Measurements from ENCODE around the gene NTSR1. TPM values are rescaled to one million over a fixed set of nuclear protein-coding genes. Genes with fewer than 3 reads are reported as not detected.

Gene NTSR1
- total and polyA plus RNA-seq, 4 donors, result 0.03 to 0.33 (median 0.08) TPM; not detected in 1

- Histone ChIP-seq H3K9me3 (ENCODE audit: control insufficient read depth in 4 of 4, low read length in 3 of 4) (no peaks in the 10 kb centered on the region), H3K9ac (ENCODE audit: low read depth in 1 of 2, low read length in 2 of 2) (no peak overlapping the region), H3K27me3 (ENCODE audit: control insufficient read depth in 4 of 4, insufficient read depth in 4 of 4, low read length in 3 of 4) (peaks cover 0 to 2% (median 0%) of the 10 kb centered on the region in 4 donors), H3K36me3 (ENCODE audit: control insufficient read depth in 4 of 4, insufficient read depth in 3 of 4, low read depth in 1 of 4, low read length in 3 of 4) (no peaks in the 10 kb centered on the region), H3K27ac (ENCODE audit: low read depth in 1 of 2, low read length in 2 of 2) (no peak overlapping the region), H3K4me1 (ENCODE audit: control insufficient read depth in 4 of 4, insufficient read depth in 4 of 4, low read length in 3 of 4) (no peaks in the 10 kb centered on the region), H3K4me3 (ENCODE audit: low read depth in 1 of 3, low read length in 3 of 3) (no peak overlapping the region)
- DNase-seq (ENCODE audit: low spot score), result no peak
- TF ChIP-seq EGR1 (IDR thresholded peaks at IDR 0.05; ENCODE audit: low read depth in 2 of 2) (no peak), HNF4G (IDR thresholded peaks at IDR 0.05) (no peak), ATF3 (IDR thresholded peaks at IDR 0.05) (no peak), RXRA (IDR thresholded peaks at IDR 0.05) (no peak), MAX (IDR thresholded peaks at IDR 0.05) (no peak)
- 93% methylated on average over 19 of the region's 19 CpGs for WGBS
These were observed 9.3 kb upstream of the NTSR1 start for GRCh38 chr20:62699296-62699695.

GRCh38 chr20:62699741-62700140 lies 8.9 kb upstream of the NTSR1 start:
- Histone ChIP-seq H3K9me3 (ENCODE audit: control insufficient read depth in 4 of 4, low read length in 3 of 4) (no peaks in the 10 kb centered on the region), H3K27me3 (ENCODE audit: control insufficient read depth in 4 of 4, insufficient read depth in 4 of 4, low read length in 3 of 4) (peaks cover 0 to 2% (median 0%) of the 10 kb centered on the region in 4 donors), H3K36me3 (ENCODE audit: control insufficient read depth in 4 of 4, insufficient read depth in 3 of 4, low read depth in 1 of 4, low read length in 3 of 4) (no peaks in the 10 kb centered on the region), H3K9ac (ENCODE audit: low read depth in 1 of 2, low read length in 2 of 2) (no peak overlapping the region), H3K27ac (ENCODE audit: low read depth in 1 of 2, low read length in 2 of 2) (no peak overlapping the region), H3K4me3 (ENCODE audit: low read depth in 1 of 3, low read length in 3 of 3) (no peak overlapping the region), H3K4me1 (ENCODE audit: control insufficient read depth in 4 of 4, insufficient read depth in 4 of 4, low read length in 3 of 4) (no peaks in the 10 kb centered on the region)
- TF ChIP-seq FOXA2 (IDR thresholded peaks at IDR 0.05) (no peak), NR2F2 (IDR thresholded peaks at IDR 0.05) (no peak), ATF3 (IDR thresholded peaks at IDR 0.05) (no peak), ZBTB33 (IDR thresholded peaks at IDR 0.05) (no peak), EGR1 (IDR thresholded peaks at IDR 0.05; ENCODE audit: low read depth in 2 of 2) (no peak), JUND (IDR thresholded peaks at IDR 0.05) (no peak), RXRA (IDR thresholded peaks at IDR 0.05) (no peak), GABPA (IDR thresholded peaks at IDR 0.05 in 1 of 2, conservative IDR thresholded peaks at IDR 0.05 in 1 of 2) (no peak), FOXA1 (IDR thresholded peaks at IDR 0.05) (no peak), RAD21 (IDR thresholded peaks at IDR 0.05) (no peak), SP1 (IDR thresholded peaks at IDR 0.05) (no peak), CTCF (IDR thresholded peaks at IDR 0.05; ENCODE audit: low read depth, low read length, missing input control) (no peak), HNF4G (IDR thresholded peaks at IDR 0.05) (no peak), HNF4A (conservative IDR thresholded peaks at IDR 0.05) (no peak), TAF1 (conservative IDR thresholded peaks at IDR 0.05) (no peak), YY1 (IDR thresholded peaks at IDR 0.05) (no peak), MAX (IDR thresholded peaks at IDR 0.05) (no peak), REST (IDR thresholded peaks at IDR 0.05) (no peak)
- DNase-seq (ENCODE audit: low spot score), result no peak
- WGBS, result 81% methylated on average over 12 of the region's 12 CpGs
